Smooth muscle cell (in vitro differentiated cells): ENCODE results near the gene MS4A15. TPM values are rescaled to one million over a fixed set of nuclear protein-coding genes. Genes with fewer than 3 reads are reported as not detected.
"Not testable (repeated sequence)": the region's sequence is repeated elsewhere in the genome, so short reads cannot be mapped to it uniquely, and the experiment has no call there.

Experiments
- DNase-seq: peaks from one replicate; lab custom pipeline; 2025; ENCODE audit not compliant: unreplicated experiment; lab: John Stamatoyannopoulos, UW
- H2AFZ ChIP-seq: fragments of 200-600 bp; sonication (generic); 2 replicates; pipeline ENCODE4 v1.6.0; 2016; ENCODE audit warnings: antibody characterized with exemption, low read depth, mild to moderate bottlenecking
- H3F3A ChIP-seq: fragments of 200-600 bp; sonication (generic); 2 replicates; pipeline ENCODE4 v1.6.0; 2017; ENCODE audit warnings: antibody characterized with exemption, low read depth
- H3K27ac ChIP-seq: fragments of 200-600 bp; sonication (generic); 2 replicates; pipeline ENCODE4 v1.5.1; 2016; ENCODE audit warnings: low read depth, mild to moderate bottlenecking
- H3K27me3 ChIP-seq: fragments of 200-600 bp; sonication (generic); 2 replicates; pipeline ENCODE4 v1.6.1; 2016; ENCODE audit warnings: low read depth, mild to moderate bottlenecking
- H3K36me3 ChIP-seq: fragments of 200-600 bp; sonication (generic); 2 replicates; pipeline ENCODE4 v1.5.1; 2016; ENCODE audit warnings: low read depth
- H3K4me1 ChIP-seq: fragments of 200-600 bp; sonication (generic); 2 replicates; pipeline ENCODE4 v1.5.1; 2016; ENCODE audit warnings: low read depth
- H3K4me2 ChIP-seq: fragments of 200-600 bp; sonication (generic); 2 replicates; pipeline ENCODE4 v1.6.0; 2016; ENCODE audit warnings: mild to moderate bottlenecking
- H3K4me3 ChIP-seq: fragments of 200-600 bp; sonication (generic); 2 replicates; pipeline ENCODE4 v1.5.1; 2016; ENCODE audit warnings: mild to moderate bottlenecking
- H3K79me2 ChIP-seq: fragments of 200-600 bp; sonication (generic); 2 replicates; pipeline ENCODE4 v1.6.0; 2016; ENCODE audit warnings: low read depth, mild to moderate bottlenecking
- H3K9ac ChIP-seq: fragments of 200-600 bp; sonication (generic); 2 replicates; pipeline ENCODE4 v1.6.0; 2016; ENCODE audit warnings: low read depth
- H3K9me3 ChIP-seq: fragments of 200-600 bp; sonication (generic); replicated peaks from 2 replicates; pipeline ENCODE4 v1.5.1; 2016; ENCODE audit warnings: low read depth
- H4K20me1 ChIP-seq: fragments of 200-600 bp; sonication (generic); 2 replicates; pipeline ENCODE4 v1.6.0; 2016; ENCODE audit warnings: low read depth
- WGBS: methylation state at CpG from one replicate; pipeline ENCODE4 v1.1.7; 2016; ENCODE audit warnings: low lambda C conversion rate; 5-methylcytosine and 5-hydroxymethylcytosine counted together
- polyA plus RNA-seq: library from polyadenylated mRNA; unstranded; fragments of >200 nt; fragmentation: Nextera tagmentation; extraction: Ambion mirVana; gene quantifications from 2 replicates; pipeline ENCODE4 v1.2.1, GENCODE V29; 2016
- total RNA-seq: library from RNA; depleted of rRNA; stranded (reverse); fragments of >200 nt; gene quantifications from 2 replicates; pipeline ENCODE4 v1.2.3, GENCODE V29; 2014
- TF ChIP-seq, protein P1 (sequence below): fragments of 200-600 bp; sonication (generic); IDR thresholded peaks from 2 replicates; pipeline ENCODE4 v1.5.1; 2017; ENCODE audit warnings: borderline replicate concordance, mild to moderate bottlenecking, antibody characterized with exemption; ENCODE audit not compliant: insufficient read depth, poor library complexity, severe bottlenecking

MS4A15 gene
- total and polyA plus RNA-seq, 2 experiments from 2014 or later = not detected

DNA sequence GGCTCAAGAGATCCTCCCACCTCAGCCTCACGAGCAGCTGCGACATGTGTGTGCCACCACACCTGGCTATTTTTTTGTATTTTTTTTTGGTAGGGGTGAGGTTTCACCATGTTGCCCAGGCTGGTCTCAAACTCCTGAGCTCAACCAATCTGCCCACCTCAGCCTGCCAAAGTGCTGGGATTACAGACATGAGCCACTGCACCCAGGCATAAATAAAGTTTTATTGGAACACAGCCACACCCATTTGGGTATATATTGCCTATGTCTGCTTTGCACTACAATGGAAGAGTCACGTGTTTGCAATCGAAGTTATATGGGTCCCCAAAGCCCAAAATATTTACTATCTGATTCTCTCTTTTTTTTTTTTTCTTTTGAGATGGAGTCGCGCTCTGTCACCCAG lies 1.8 kb upstream of the MS4A15 start:
- H3K79me2 ChIP-seq = no peaks in the 10 kb centered on the region
- peaks cover 3% of the 10 kb centered on the region for H3K27me3 ChIP-seq
- H2AFZ ChIP-seq = no peak overlapping the region
- no peaks in the 10 kb centered on the region for H4K20me1 ChIP-seq
- TF ChIP-seq, protein P1, sequence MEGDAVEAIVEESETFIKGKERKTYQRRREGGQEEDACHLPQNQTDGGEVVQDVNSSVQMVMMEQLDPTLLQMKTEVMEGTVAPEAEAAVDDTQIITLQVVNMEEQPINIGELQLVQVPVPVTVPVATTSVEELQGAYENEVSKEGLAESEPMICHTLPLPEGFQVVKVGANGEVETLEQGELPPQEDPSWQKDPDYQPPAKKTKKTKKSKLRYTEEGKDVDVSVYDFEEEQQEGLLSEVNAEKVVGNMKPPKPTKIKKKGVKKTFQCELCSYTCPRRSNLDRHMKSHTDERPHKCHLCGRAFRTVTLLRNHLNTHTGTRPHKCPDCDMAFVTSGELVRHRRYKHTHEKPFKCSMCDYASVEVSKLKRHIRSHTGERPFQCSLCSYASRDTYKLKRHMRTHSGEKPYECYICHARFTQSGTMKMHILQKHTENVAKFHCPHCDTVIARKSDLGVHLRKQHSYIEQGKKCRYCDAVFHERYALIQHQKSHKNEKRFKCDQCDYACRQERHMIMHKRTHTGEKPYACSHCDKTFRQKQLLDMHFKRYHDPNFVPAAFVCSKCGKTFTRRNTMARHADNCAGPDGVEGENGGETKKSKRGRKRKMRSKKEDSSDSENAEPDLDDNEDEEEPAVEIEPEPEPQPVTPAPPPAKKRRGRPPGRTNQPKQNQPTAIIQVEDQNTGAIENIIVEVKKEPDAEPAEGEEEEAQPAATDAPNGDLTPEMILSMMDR = no peak
- H3F3A ChIP-seq = no peaks in the 10 kb centered on the region
- no peak overlapping the region for H3K4me3 ChIP-seq
- no peaks in the 10 kb centered on the region for H3K9me3 ChIP-seq
- WGBS = 95% methylated on average over 6 of the region's 6 CpGs
- DNase-seq = no peak
- H3K9ac ChIP-seq = no peak overlapping the region
- no peaks in the 10 kb centered on the region for H3K4me1 ChIP-seq
- no peak overlapping the region for H3K4me2 ChIP-seq
- H3K27ac ChIP-seq = no peak overlapping the region
- no peaks in the 10 kb centered on the region for H3K36me3 ChIP-seq

DNA sequence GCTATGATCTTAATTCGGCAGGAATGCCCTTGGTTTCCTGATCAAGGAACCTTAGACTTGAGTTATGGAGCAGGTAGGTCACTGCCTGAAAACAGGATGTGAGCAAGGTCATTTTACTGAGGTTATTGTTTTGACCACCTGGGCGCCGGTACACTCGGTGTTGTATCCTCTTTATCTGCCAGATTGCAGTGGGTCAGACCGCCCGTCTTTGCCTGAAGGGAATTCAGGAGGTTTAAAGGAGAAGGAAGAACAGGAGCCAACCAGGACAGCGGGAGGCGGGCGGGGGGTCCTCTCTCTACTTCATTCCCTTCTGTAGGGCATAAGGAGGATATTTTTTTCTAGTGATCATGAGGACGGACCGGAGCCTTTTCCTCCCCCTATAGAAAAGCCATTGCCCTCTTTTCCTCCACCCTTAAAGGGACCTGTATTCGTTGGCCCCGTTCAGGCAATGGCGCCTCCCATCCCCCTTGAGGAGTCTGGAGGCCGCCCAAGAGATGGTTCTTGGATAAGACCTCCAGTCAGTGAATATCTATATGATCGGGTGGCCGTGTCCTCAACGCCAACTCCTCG lies 649 bp downstream of the MS4A15 start:
- Histone ChIP-seq H2AFZ (no peak overlapping the region), H3K27ac (no peak overlapping the region), H3K4me3 (no peak overlapping the region), H3K4me2 (no peak overlapping the region), H3K9ac (no peak overlapping the region), H3K27me3 (peaks cover 3% of the 10 kb centered on the region), H3K36me3 (no peaks in the 10 kb centered on the region), H4K20me1 (no peaks in the 10 kb centered on the region), H3K9me3 (no peaks in the 10 kb centered on the region), H3F3A (no peaks in the 10 kb centered on the region), H3K79me2 (no peaks in the 10 kb centered on the region), H3K4me1 (no peaks in the 10 kb centered on the region)
- no peak for DNase-seq
- TF ChIP-seq, protein P1 = no peak
- 92% methylated on average over 19 of the region's 19 CpGs for WGBS

DNA sequence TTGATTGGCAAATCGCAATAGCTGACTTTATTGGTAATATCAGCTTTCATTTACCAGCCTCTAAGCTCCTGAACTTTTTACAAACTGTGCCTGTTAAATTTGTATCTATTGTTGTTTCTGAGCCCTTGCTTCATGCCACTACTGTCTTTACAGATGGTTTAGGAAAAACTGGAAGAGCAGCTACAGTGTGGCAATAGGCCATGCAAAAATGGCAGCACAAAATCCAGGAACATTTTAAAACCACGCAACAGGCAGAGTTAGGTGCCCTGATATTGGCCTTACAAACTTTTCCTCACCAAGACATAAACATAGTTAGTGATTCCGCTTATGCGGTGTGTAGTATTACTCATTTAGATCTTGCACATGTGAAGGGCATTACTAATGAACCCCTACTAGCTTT lies 2.0 kb downstream of the MS4A15 start:
- not testable (repeated sequence) for H3K4me1 ChIP-seq, H3F3A ChIP-seq, H2AFZ ChIP-seq, H4K20me1 ChIP-seq, H3K9me3 ChIP-seq, H3K36me3 ChIP-seq, DNase-seq, H3K4me3 ChIP-seq, H3K9ac ChIP-seq, H3K27ac ChIP-seq, H3K79me2 ChIP-seq, H3K27me3 ChIP-seq
- peak overlapping the region; percentile 72 for H3K4me2 ChIP-seq
- 60% methylated on average over 4 of the region's 4 CpGs for WGBS

DNA sequence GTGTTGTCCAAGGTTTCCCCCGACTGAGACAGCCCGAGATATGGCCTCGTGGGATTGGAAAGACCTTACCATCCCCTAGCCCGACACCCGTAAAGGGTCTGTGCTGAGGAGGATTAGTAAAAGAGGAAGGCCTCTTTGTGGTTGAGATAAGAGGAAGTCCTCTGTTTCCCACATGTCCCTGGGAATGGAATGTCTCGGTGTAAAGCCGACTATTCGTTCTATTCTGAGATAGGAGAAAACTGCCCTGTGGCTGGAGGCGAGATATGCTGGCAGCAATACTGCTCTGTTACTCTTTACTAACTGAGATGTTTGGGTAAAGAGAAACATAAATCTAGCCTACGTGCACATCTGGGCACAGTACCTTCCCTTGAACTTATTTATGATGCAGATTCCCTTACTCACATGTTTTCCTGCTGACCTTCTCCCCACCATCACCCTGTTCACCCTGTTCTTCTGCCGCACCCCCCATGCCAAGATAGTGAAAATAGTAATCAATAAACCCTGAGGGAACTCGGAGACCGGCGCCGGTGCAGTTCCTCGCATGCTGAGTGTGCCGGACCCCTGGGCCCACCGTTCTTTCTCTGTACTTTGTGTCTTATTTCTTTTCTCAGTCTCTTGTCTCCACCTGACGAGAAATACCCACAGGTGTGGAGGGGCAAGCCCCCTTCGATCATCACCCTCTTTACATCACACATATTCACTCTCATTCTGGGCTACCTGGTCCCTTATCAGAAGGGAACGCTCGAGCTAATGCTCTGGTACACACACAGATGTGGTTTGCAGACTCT lies 3.0 kb downstream of the MS4A15 start:
- not testable (repeated sequence) for H2AFZ ChIP-seq, H3K9me3 ChIP-seq, H3K9ac ChIP-seq, H3K4me1 ChIP-seq, H3K27me3 ChIP-seq, H3K79me2 ChIP-seq, H3K27ac ChIP-seq, DNase-seq, H3K36me3 ChIP-seq, H4K20me1 ChIP-seq, H3F3A ChIP-seq, H3K4me3 ChIP-seq
- WGBS = 64% methylated on average over 22 of the region's 22 CpGs
- peak overlapping the region; percentile 72 for H3K4me2 ChIP-seq
